B cell (primary cell): ENCODE measurements around the gene EVL. TPM values are rescaled to one million over a fixed set of nuclear protein-coding genes. Genes with fewer than 3 reads are reported as not detected.

ENCODE experiments used
- ATAC-seq: fragments of 200-7000 bp; cut with Tn5 transposase; one replicate; pipeline ENCODE4 v1.10.0; 2021; ENCODE audit warnings: low read depth, mild to moderate bottlenecking, moderate number of reproducible peaks, moderate library complexity
- CTCF ChIA-PET: fragments of 350-600 bp; sonication (Branson Sonifier 250); formaldehyde crosslinking; loops from one replicate; lab custom pipeline; 2021; ENCODE audit warnings: antibody characterized with exemption, inconsistent platforms; lab: Charles Lee
- POLR2A ChIA-PET: fragments of 350-600 bp; sonication (Branson Sonifier 250); formaldehyde crosslinking; loops from one replicate; lab custom pipeline; 2021; ENCODE audit warnings: antibody characterized with exemption; lab: Charles Lee
- DNase-seq: peaks from one replicate; pipeline ENCODE4 v3.0.0; 2013
- H2AFZ ChIP-seq: 2 replicates; pipeline ENCODE4 v1.6.1; 2012; ENCODE audit warnings: mild to moderate bottlenecking, low read depth, low read length; ENCODE audit not compliant: insufficient read depth, poor library complexity, severe bottlenecking
- H3K27ac ChIP-seq, 2 donors: 1 replicate in 1 of 2; 2 replicates in 1 of 2; pipeline ENCODE4 v1.5.1; 2012 to 2013; ENCODE audit warnings: low read length in 2 of 2, mild to moderate bottlenecking in 2 of 2, moderate library complexity in 1 of 2
- H3K27me3 ChIP-seq, 4 experiments: fragments of 200-600 bp in 1 of 4; sonication (generic) in 1 of 4; replicated peaks in 1 of 4; 1 replicate in 2 of 4; 2 replicates in 2 of 4; pipeline versions ENCODE4 v1.6.1 to v1.7.0; 2013 to 2016; ENCODE audit warnings: low read length in 3 of 4, mild to moderate bottlenecking in 2 of 4, mixed read lengths in 1 of 4, moderate library complexity in 1 of 4; ENCODE audit not compliant: insufficient read depth in 4 of 4, control insufficient read depth in 3 of 4; ENCODE audit errors: control extremely low read depth in 1 of 4
- H3K36me3 ChIP-seq, 2 experiments: replicated peaks in 1 of 2; 1 replicate in 1 of 2; 2 replicates in 1 of 2; pipeline versions ENCODE4 v1.6.1 to v1.7.1; 2013; ENCODE audit warnings: low read length in 1 of 2; ENCODE audit not compliant: insufficient read depth in 2 of 2, control insufficient read depth in 1 of 2; ENCODE audit errors: control extremely low read depth in 1 of 2, extremely low read depth in 1 of 2
- H3K4me1 ChIP-seq, 2 donors: fragments of 200-600 bp in 1 of 2; sonication (generic) in 1 of 2; 1 replicate in 1 of 2; 2 replicates in 1 of 2; pipeline versions ENCODE4 v1.5.1 to v1.6.1; 2013 to 2017; ENCODE audit warnings: low read length in 2 of 2; ENCODE audit not compliant: control insufficient read depth in 2 of 2, insufficient read depth in 2 of 2
- H3K4me2 ChIP-seq: replicated peaks from 2 replicates; pipeline ENCODE3; 2012; ENCODE audit warnings: mild to moderate bottlenecking, low read depth, low read length; ENCODE audit not compliant: poor library complexity, severe bottlenecking
- H3K4me3 ChIP-seq, 5 experiments: fragments of 200-600 bp in 1 of 5; sonication (generic) in 1 of 5; 1 replicate in 3 of 5; 2 replicates in 2 of 5; pipeline versions ENCODE4 v1.5.1 to v1.7.0; 2011 to 2016; ENCODE audit warnings: low read length in 4 of 5, mild to moderate bottlenecking in 4 of 5, low read depth in 2 of 5, control low read depth in 1 of 5, moderate library complexity in 1 of 5; ENCODE audit not compliant: insufficient read depth in 1 of 5; ENCODE audit errors: control extremely low read depth in 1 of 5, extremely low read depth in 1 of 5
- H3K79me2 ChIP-seq: fragments of 200-600 bp; sonication (generic); one replicate; pipeline ENCODE4 v1.6.0; 2016; ENCODE audit warnings: low read length; ENCODE audit not compliant: control insufficient read depth, insufficient read depth
- H3K9ac ChIP-seq: fragments of 200-600 bp; sonication (generic); 2 replicates; pipeline ENCODE4 v1.6.1; 2017; ENCODE audit warnings: mild to moderate bottlenecking, low read length, moderate library complexity
- H3K9me3 ChIP-seq, 3 donors: one replicate each; pipeline versions ENCODE4 v1.6.1 to v1.7.1; 2013; ENCODE audit warnings: low read length in 2 of 3; ENCODE audit not compliant: control insufficient read depth in 2 of 3, insufficient read depth in 1 of 3; ENCODE audit errors: control extremely low read depth in 1 of 3
- H4K20me1 ChIP-seq: 2 replicates; pipeline ENCODE4 v1.6.0; 2012; ENCODE audit warnings: mild to moderate bottlenecking, low read length; ENCODE audit not compliant: insufficient read depth, control insufficient read depth, poor library complexity, severe bottlenecking
- H3K27ac Mint-ChIP-seq: one replicate; pipeline ENCODE4 v1.8.0; 2021; ENCODE audit warnings: mixed read lengths
- H3K27me3 Mint-ChIP-seq: one replicate; pipeline ENCODE4 v1.8.0; 2021; ENCODE audit warnings: mixed read lengths
- H3K4me1 Mint-ChIP-seq: one replicate; pipeline ENCODE4 v1.8.0; 2021; ENCODE audit warnings: mixed read lengths
- H3K4me3 Mint-ChIP-seq: one replicate; pipeline ENCODE4 v1.8.0; 2021; ENCODE audit warnings: mixed read lengths
- H3K9me3 Mint-ChIP-seq: one replicate; pipeline ENCODE4 v1.8.0; 2022; ENCODE audit warnings: mixed read lengths; ENCODE audit not compliant: insufficient read depth
- CTCF ChIP-seq: fragments of 200-600 bp; IDR thresholded peaks from one replicate; pipeline ENCODE4 v1.8.0; 2022; ENCODE audit warnings: antibody characterized with exemption, mild to moderate bottlenecking
- EZH2 ChIP-seq: IDR thresholded peaks from 2 replicates; pipeline ENCODE4 v1.6.1; 2012; ENCODE audit warnings: borderline replicate concordance, low read depth, mild to moderate bottlenecking, moderate library complexity, low read length; ENCODE audit not compliant: insufficient read depth, poor library complexity, severe bottlenecking
- WGBS: methylation state at CpG from one replicate; pipeline ENCODE4 v1.1.5; 2013; ENCODE audit warnings: missing lambda C conversion rate; ENCODE audit not compliant: insufficient coverage; 5-methylcytosine and 5-hydroxymethylcytosine counted together
- intact Hi-C: fragments of 100-400 bp; cut with micrococcal nuclease; formaldehyde crosslinking; loops from one replicate; pipeline ENCODE4 v1.10.0; 2022
- polyA plus RNA-seq: library from polyadenylated mRNA; depleted of rRNA; stranded (reverse); fragments of >200 nt; gene quantifications from 2 replicates; pipeline ENCODE4 v1.2.3, GENCODE V29; 2012
- total RNA-seq, 2 donors: library from RNA; stranded (reverse); fragments of 120-200 nt in 1 of 2; gene quantifications; 1 replicate in 1 of 2; 2 replicates in 1 of 2; pipeline versions ENCODE4 v1.2.3 to v1.2.4, GENCODE V29; 2013 to 2022

Gene EVL
- total and polyA plus RNA-seq, 2 donors (not counting 1 experiment from before 2014, with no cell fraction given), result 486 to 892 TPM

- Histone ChIP-seq H3K36me3 (peaks cover 0 to 19% of the 10 kb centered on the region in 2 experiments), H4K20me1 (peaks cover 29% of the 10 kb centered on the region), H2AFZ (peak overlapping the region; percentile 53), H3K4me1 (peaks cover 65 to 69% of the 10 kb centered on the region in 2 donors), H3K4me3 (peak overlapping the region; percentile 61 to 92 (median 69)), H3K27me3 (no peaks in the 10 kb centered on the region), H3K27ac (peak overlapping the region; percentile 79 to 87), H3K9me3 (no peaks in the 10 kb centered on the region), H3K9ac (peak overlapping the region; percentile 88), H3K4me2 (peak overlapping the region; percentile 87), H3K79me2 (peaks cover 87% of the 10 kb centered on the region)
- Mint-ChIP-seq H3K27me3 (no peaks in the 10 kb centered on the region), H3K9me3 (no peaks in the 10 kb centered on the region), H3K4me1 (peaks cover 86% of the 10 kb centered on the region), H3K4me3 (peak overlapping the region; percentile 100), H3K27ac (peak overlapping the region; percentile 98)
- 0% methylated on average over 5 of the region's 10 CpGs for WGBS
- DNase-seq (peak; percentile 66), ATAC-seq (peak; percentile 5)
- intact Hi-C loops, result loop anchor here (1.0 to 2.0 kb wide), 4 partner anchors 7 to 172 kb away; no protein-coding TSS in a partner anchor
- POLR2A ChIA-PET, result interaction anchor here (0.5 to 1.4 kb wide), 2 partner anchors 18 to 100 kb away, joined by 3 to 5 read pairs; no protein-coding TSS in a partner anchor
- CTCF ChIA-PET, result interaction anchor here (1.3 to 22.8 kb wide), 7 partner anchors 9 to 127 kb away, joined by 3 to 495 read pairs (median 25); no protein-coding TSS in a partner anchor
- TF ChIP-seq EZH2 (no peak), CTCF (no peak)
These were observed 836 bp downstream of the EVL start for GRCh38 chr14:100065942-100066574.

- DNase-seq, result no peak
- Histone ChIP-seq H3K36me3 (peaks cover 0 to 25% of the 10 kb centered on the region in 2 experiments), H4K20me1 (peaks cover 38% of the 10 kb centered on the region), H3K79me2 (peaks cover 87% of the 10 kb centered on the region), H3K9ac (peak overlapping the region; percentile 88), H3K4me3 (peak overlapping the region; percentile 61 to 92 (median 69)), H3K4me1 (peaks cover 74 to 78% of the 10 kb centered on the region in 2 donors), H3K4me2 (peak overlapping the region; percentile 87), H3K27me3 (no peaks in the 10 kb centered on the region), H2AFZ (peak overlapping the region; percentile 14), H3K9me3 (no peaks in the 10 kb centered on the region), H3K27ac (peak overlapping the region; percentile 79 to 87)
- no peak for ATAC-seq
- ChIA-PET CTCF (interaction anchor here (1.7 to 22.8 kb wide), 6 partner anchors 8 to 126 kb away, joined by 5 to 495 read pairs (median 51); no protein-coding TSS in a partner anchor), POLR2A (interaction anchor here (0.7 kb wide), 1 partner anchor 126 kb away, joined by 4 read pairs; no protein-coding TSS in a partner anchor)
- Mint-ChIP-seq H3K4me3 (peak overlapping the region; percentile 100), H3K27me3 (no peaks in the 10 kb centered on the region), H3K9me3 (no peaks in the 10 kb centered on the region), H3K4me1 (peaks cover 90% of the 10 kb centered on the region), H3K27ac (peak overlapping the region; percentile 98)
- WGBS, result 23% methylated on average over 10 of the region's 10 CpGs
- no peak for TF ChIP-seq EZH2
- no peak for TF ChIP-seq CTCF
- intact Hi-C loops, result no loop called here
These were observed 1.7 kb downstream of the EVL start for GRCh38 chr14:100066962-100067361.
